GM12891 (cell line): Measurements from ENCODE around the gene GEN1.

Experiments
- DNase-seq: peaks from one replicate; pipeline ENCODE4 v3.0.0; 2011; ENCODE audit warnings: low spot score; ENCODE audit not compliant: insufficient read length
- FAIRE-seq: peaks from 2 replicates; lab custom pipeline; 2011; peaks lifted over from hg19 to GRCh38; lab: Jason Lieb, UNC
- PAX5 ChIP-seq: IDR thresholded peaks from 2 replicates; pipeline ENCODE4 v1.6.1; 2011; ENCODE audit warnings: low read length, moderate library complexity, mild to moderate bottlenecking; ENCODE audit not compliant: insufficient read depth, severe bottlenecking
- POLR2A ChIP-seq: IDR thresholded peaks from 2 replicates; pipeline ENCODE4 v1.6.1; 2011; ENCODE audit warnings: low read depth, low read length, control low read depth
- POLR2AphosphoS5 ChIP-seq: IDR thresholded peaks from 2 replicates; pipeline ENCODE4 v1.6.1; 2011; ENCODE audit warnings: low read depth, low read length, control low read depth
- POU2F2 ChIP-seq: IDR thresholded peaks from 2 replicates; pipeline ENCODE4 v1.6.1; 2011; ENCODE audit warnings: low read depth, mild to moderate bottlenecking, control low read depth, low read length, moderate library complexity
- SPI1 ChIP-seq: IDR thresholded peaks from 2 replicates; pipeline ENCODE4 v1.6.1; 2011; ENCODE audit warnings: low read depth, low read length, control low read depth
- TAF1 ChIP-seq: IDR thresholded peaks from 2 replicates; pipeline ENCODE4 v1.6.1; 2011; ENCODE audit warnings: low read depth, low read length, control low read depth

GEN1 gene

DNA sequence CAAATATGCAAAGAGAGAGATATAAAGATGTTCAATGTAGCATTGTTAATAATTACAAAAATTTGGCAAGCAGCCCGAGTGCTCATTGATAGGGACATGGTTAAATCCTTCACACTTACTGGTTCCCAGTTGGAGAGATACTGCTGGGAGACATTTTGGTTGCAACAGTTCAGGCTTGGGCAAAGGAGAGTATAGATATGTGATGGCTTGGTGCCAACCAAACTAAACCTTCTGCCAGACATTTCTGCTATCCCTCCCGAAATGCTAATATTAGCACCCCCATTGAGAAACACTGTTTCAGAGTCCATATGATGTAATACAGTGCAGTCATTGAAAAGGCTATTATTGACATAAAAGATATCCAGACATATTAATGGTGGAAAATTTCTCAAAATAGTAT lies 11.5 kb downstream of the GEN1 start:
- TF ChIP-seq POLR2A (no peak), POLR2AphosphoS5 (no peak), POU2F2 (no peak), TAF1 (no peak), PAX5 (no peak), SPI1 (no peak)
- no peak for DNase-seq
- no peak for FAIRE-seq

DNA sequence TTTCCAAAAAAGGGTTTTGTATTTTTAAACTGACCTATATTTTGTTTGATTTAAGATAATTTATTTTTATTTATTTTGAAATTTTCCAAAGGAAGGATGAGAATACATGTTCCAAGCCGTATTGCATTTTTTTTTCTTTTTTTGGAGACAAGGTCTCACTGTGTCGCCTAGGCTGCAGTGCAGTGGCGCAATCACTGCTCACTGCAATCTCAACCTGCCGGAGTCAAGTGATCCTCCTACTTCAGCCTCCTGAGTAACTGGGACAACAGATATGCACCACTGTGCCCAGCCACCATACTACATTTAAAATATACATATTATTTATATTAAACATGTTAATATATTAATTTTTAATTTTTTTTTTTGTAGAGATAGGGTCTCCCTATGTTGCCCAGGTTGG lies 15.0 kb downstream of the GEN1 start:
- no peak for DNase-seq
- no peak for FAIRE-seq
- TF ChIP-seq TAF1, result no peak
- TF ChIP-seq SPI1, result no peak
- no peak for TF ChIP-seq POLR2AphosphoS5
- TF ChIP-seq POLR2A, result no peak
- TF ChIP-seq PAX5, result no peak
- no peak for TF ChIP-seq POU2F2

DNA sequence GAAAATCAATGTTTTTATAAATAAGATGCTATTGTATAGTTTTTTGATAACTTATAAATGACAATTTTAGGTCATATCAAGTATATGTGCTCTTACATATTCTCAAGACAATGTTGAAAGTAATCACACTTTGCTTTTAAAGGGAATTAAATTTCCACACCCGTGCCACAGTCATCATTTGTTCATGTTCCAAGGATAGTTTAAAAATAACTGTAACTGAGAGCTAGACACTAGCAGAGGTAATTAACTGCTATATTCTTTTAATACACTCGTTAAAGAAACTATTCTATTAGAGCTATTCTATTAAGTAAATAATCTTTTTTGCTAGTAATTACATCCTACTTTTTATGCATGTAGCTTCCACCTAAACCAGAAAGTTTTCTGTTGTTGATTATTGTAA lies 18.0 kb downstream of the GEN1 start:
- no peak for DNase-seq
- TF ChIP-seq POU2F2, result no peak
- no peak for TF ChIP-seq TAF1
- no peak for TF ChIP-seq POLR2AphosphoS5
- TF ChIP-seq PAX5, result no peak
- no peak for FAIRE-seq

DNA sequence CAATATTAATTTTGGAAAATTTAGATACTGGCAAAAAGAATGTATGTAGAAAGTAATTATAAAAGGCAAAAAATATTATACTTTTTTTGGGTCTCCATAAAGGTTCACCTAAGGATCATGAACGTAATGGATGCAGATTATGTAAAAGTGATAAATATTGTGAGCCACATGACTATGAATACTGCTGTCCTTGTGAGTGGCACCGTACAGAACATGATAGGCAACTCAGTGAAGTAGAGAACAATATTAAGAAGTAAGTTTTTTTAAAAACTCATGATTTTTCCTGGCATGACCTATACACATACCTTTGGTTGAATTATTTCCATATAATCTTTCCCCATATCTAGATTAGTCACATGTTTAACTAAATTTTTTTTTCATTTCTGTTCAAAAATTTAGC lies 18.6 kb downstream of the GEN1 start:
- TF ChIP-seq TAF1 (no peak), PAX5 (no peak), POU2F2 (no peak), POLR2AphosphoS5 (no peak), POLR2A (no peak), SPI1 (no peak)
- FAIRE-seq, result no peak
- no peak for DNase-seq

DNA sequence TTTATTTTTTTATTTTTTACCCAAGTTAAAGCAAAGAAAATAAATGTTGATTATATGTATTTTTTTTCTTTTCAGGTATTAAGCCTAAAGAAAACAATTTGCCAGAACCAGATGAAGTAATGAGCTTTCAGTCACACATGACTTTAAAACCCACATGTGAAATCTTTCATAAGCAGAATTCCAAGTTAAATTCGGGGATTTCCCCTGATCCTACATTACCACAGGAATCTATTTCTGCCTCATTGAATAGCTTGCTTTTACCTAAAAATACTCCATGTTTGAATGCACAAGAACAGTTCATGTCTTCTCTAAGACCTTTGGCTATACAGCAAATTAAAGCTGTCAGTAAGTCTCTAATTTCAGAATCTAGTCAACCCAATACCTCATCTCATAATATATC lies 26.6 kb downstream of the GEN1 start:
- no peak for TF ChIP-seq POLR2A
- TF ChIP-seq PAX5, result no peak
- no peak for TF ChIP-seq TAF1
- TF ChIP-seq POLR2AphosphoS5, result no peak
- TF ChIP-seq SPI1, result no peak
- TF ChIP-seq POU2F2, result no peak
- DNase-seq (no peak), FAIRE-seq (no peak)

DNA sequence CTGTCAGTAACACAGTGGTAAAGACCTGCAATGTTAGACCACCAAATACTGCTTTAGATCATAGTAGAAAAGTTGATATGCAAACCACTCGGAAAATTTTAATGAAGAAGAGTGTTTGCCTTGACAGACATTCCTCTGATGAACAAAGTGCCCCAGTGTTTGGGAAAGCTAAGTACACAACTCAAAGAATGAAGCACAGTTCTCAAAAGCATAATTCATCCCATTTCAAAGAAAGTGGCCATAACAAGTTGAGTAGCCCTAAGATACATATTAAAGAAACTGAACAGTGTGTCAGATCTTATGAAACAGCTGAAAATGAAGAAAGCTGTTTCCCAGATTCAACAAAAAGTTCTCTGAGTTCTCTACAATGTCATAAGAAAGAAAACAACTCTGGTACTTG lies 27.5 kb downstream of the GEN1 start:
- FAIRE-seq (no peak), DNase-seq (no peak)
- TF ChIP-seq PAX5, result no peak
- TF ChIP-seq POU2F2, result no peak
- TF ChIP-seq POLR2A, result no peak
- TF ChIP-seq TAF1, result no peak
- no peak for TF ChIP-seq POLR2AphosphoS5
- TF ChIP-seq SPI1, result no peak

DNA sequence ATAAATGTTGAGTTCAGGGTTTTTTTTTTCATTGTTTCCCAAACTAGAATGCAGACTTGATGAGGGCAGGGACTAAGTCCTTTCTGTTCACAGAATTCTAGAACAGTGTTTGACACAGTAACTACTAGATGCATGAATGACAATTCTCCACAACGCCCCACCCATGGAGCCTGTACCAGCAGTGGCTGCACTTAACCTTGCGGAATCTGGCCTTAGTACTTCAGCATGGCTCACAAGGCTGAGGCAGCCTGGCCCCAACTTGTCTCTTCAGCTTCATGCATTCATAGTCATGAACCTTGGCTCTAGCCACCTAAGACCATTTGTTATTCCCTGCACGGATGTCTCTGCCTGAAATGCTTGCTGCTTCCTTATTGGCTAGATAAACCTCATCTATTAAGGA lies 32.8 kb downstream of the GEN1 start:
- FAIRE-seq (no peak), DNase-seq (no peak)
- TF ChIP-seq SPI1, result no peak
- no peak for TF ChIP-seq POU2F2
- no peak for TF ChIP-seq PAX5
- TF ChIP-seq TAF1, result no peak
- TF ChIP-seq POLR2AphosphoS5, result no peak
- TF ChIP-seq POLR2A, result no peak

DNA sequence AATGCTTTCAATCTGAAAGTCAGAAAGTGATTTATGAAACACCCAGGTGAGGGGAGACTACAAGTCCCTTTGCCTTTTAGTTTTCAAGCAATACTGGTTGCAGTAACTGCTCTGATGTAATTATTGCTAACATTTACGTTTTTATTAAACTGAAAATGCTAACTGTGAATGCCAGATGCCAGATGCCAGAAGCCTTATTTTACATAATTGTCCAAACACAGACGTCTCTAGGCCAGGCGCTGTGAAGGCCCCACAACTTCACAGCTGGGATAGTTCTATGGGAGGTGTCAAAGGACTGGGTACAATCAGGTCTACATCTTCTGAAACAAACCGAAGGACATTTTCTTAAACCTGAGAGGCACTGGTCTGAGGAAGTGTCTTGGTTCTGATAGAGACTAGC lies 34.8 kb downstream of the GEN1 start:
- FAIRE-seq, result no peak
- DNase-seq, result no peak
- TF ChIP-seq POLR2A (no peak), TAF1 (no peak), POU2F2 (no peak), POLR2AphosphoS5 (no peak), SPI1 (no peak), PAX5 (no peak)

DNA sequence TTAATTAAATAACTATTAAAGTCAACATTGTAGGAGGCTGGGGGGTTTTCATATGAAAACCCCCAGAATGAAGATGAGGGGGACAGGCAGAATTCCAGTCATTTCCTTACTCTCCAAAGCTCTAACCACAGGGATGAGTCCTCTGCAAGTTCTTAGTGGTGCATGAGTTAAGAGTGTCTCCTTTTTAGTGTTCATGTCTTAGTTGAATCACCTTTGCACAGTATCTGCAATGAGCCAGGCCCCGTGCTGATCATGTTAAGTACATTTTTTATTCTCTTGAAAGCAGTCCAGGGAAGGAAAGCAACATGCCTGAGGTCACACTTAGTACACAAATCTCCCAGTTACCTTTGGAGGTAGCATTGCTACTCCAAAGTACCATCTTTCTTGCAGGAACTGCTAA lies 36.6 kb downstream of the GEN1 start:
- no peak for FAIRE-seq
- TF ChIP-seq POLR2AphosphoS5, result no peak
- TF ChIP-seq POLR2A, result no peak
- no peak for TF ChIP-seq TAF1
- no peak for TF ChIP-seq SPI1
- no peak for TF ChIP-seq PAX5
- no peak for TF ChIP-seq POU2F2
- DNase-seq, result no peak

DNA sequence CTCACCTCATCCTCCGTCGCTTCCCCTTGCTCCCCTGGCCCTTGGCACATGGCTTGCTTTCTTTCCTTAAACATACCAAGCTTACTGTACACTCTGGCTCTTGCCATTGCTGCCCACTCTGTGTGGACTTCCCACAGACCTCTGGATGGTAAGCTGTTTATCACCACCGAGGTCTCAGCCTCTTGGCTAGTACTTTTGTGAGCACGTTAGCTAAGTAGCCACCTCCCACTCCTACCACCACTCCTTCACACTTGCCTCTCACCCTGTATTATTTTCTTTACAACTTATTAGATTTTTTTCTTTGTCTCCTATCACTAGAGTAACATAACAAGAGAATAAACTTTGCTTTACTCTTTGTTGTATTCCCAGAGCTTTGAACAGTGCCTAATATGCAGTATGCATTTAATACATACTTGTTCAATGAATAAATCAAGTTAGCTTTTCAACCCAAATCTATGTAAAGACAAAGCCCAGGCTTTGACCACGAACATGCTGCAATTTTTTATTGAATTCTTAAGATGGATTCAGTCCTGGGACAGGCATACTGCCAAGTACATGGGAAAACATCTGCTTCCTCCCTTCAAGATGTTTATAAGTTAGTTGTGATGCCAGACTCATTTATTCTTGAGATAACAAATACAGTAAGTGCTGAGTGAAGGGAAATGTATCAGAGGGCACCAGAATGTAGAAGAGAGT lies 37.3 kb downstream of the GEN1 start:
- FAIRE-seq, result no peak
- DNase-seq, result no peak
- TF ChIP-seq POU2F2 (no peak), POLR2AphosphoS5 (no peak), TAF1 (no peak), POLR2A (no peak), SPI1 (no peak), PAX5 (no peak)
